GM18519 (cell line): ENCODE measurements around the gene LRBA.
"Not testable (repeated sequence)": the region's sequence is repeated elsewhere in the genome, so short reads cannot be mapped to it uniquely, and the experiment has no call there.

ENCODE experiments used
- ATAC-seq: cut with Tn5 transposase; IDR thresholded peaks from one replicate; pipeline ENCODE4 v1.9.1; 2021; ENCODE audit warnings: mild to moderate bottlenecking, moderate library complexity; ENCODE audit not compliant: unreplicated experiment, low FRiP score

The LRBA gene

GRCh38 chr4:150695162-150695561, 319.9 kb downstream of the LRBA start:
- ATAC-seq: no peak

GRCh38 chr4:150694438-150694837, 320.6 kb downstream of the LRBA start:
- no peak for ATAC-seq

- no peak for ATAC-seq
These were observed 331.2 kb downstream of the LRBA start for GRCh38 chr4:150683775-150684350.

GRCh38 chr4:150682126-150682525, 333.0 kb downstream of the LRBA start:
- ATAC-seq: no peak

- no peak for ATAC-seq
These were observed 334.0 kb downstream of the LRBA start for GRCh38 chr4:150681063-150681462.

GRCh38 chr4:150680651-150681050, 334.4 kb downstream of the LRBA start:
- ATAC-seq: no peak

- ATAC-seq: no peak
These were observed 335.2 kb downstream of the LRBA start for GRCh38 chr4:150679765-150680343.

GRCh38 chr4:150679018-150679764, 335.9 kb downstream of the LRBA start:
- ATAC-seq: no peak

- ATAC-seq: no peak
These were observed 341.3 kb downstream of the LRBA start for GRCh38 chr4:150673793-150674192.

- no peak for ATAC-seq
These were observed 346.3 kb downstream of the LRBA start for GRCh38 chr4:150668824-150669223.

GRCh38 chr4:150664935-150665334, 350.1 kb downstream of the LRBA start:
- ATAC-seq: no peak

GRCh38 chr4:150662686-150663085, 352.4 kb downstream of the LRBA start:
- no peak for ATAC-seq

- not testable (repeated sequence) for ATAC-seq
These were observed 353.5 kb downstream of the LRBA start for GRCh38 chr4:150661551-150661950.

GRCh38 chr4:150658258-150658657, 356.8 kb downstream of the LRBA start:
- not testable (repeated sequence) for ATAC-seq

- no peak for ATAC-seq
These were observed 358.2 kb downstream of the LRBA start for GRCh38 chr4:150656891-150657290.

GRCh38 chr4:150650751-150651150, 364.3 kb downstream of the LRBA start:
- ATAC-seq: no peak

- ATAC-seq: no peak
These were observed 367.0 kb downstream of the LRBA start for GRCh38 chr4:150648123-150648522.

- ATAC-seq: no peak
These were observed 368.1 kb downstream of the LRBA start for GRCh38 chr4:150647008-150647407.

GRCh38 chr4:150641612-150642011, 373.5 kb downstream of the LRBA start:
- no peak for ATAC-seq

GRCh38 chr4:150632639-150633038, 382.4 kb downstream of the LRBA start:
- no peak for ATAC-seq

GRCh38 chr4:150628073-150628472, 387.0 kb downstream of the LRBA start:
- no peak for ATAC-seq

- ATAC-seq: no peak
These were observed 390.1 kb downstream of the LRBA start for GRCh38 chr4:150625033-150625432.
